ENCODE measurements around the gene CARMIL1. TPM values are rescaled to one million over a fixed set of nuclear protein-coding genes. Genes with fewer than 3 reads are reported as not detected.
A peak's percentile ranks its signal among the peaks of the same experiment; 100 is the strongest.

CARMIL1 gene
- total and polyA plus RNA-seq, 4 experiments from 2014 or later = 0.08 to 3.5 (median 2.4) TPM

DNA sequence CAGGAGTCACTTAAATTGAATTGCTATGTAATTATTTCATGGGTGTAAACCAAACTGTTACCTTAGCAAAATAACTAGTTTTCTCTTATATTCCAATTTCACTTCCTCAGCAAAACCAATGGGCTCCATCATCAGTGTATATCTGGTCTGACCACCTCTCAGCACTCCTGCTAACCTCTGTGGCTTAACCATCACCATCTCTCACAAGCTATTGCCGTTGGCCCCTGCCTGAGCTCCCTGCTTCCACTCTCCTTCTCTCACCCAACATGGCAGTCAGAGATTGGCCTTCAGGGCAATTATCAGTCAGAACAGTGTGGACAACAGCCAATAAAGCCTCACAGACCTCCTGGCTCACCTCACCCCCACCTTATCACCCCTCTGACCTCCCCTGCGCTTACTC lies 124.0 kb downstream of the CARMIL1 start:
- no peak overlapping the region for H3K27ac ChIP-seq (ENCODE audit: low read depth, low read length)
- H3K4me1 ChIP-seq (ENCODE audit: insufficient read depth, low read length) = peaks cover 35% of the 10 kb centered on the region
- H3K36me3 Mint-ChIP-seq = peaks cover 0 to 2% of the 10 kb centered on the region in 2 donors
- ChIA-PET POLR2A (ENCODE audit: partially characterized antibody) (interaction anchor here (3.7 kb wide), 1 partner anchor 35 kb away, joined by 51 read pairs; no protein-coding TSS in a partner anchor), CTCF (ENCODE audit: partially characterized antibody) (interaction anchor here (1.2 kb wide), 1 partner anchor 34 kb away, joined by 3 read pairs; no protein-coding TSS in a partner anchor)
- no peaks in the 10 kb centered on the region for H3K9me3 ChIP-seq (ENCODE audit: control insufficient read depth in 1 of 2, low read length in 2 of 2)
- H3K4me3 Mint-ChIP-seq = no peak overlapping the region
- H3K27ac Mint-ChIP-seq = peak overlapping the region in 1 of 7 donors; percentile 57
- no peaks in the 10 kb centered on the region for H3K9me3 Mint-ChIP-seq
- intact Hi-C loops (cut with micrococcal nuclease) = loop anchor here (5.0 kb wide), 1 partner anchor 34 kb away; no protein-coding TSS in a partner anchor
- no peak overlapping the region for H3K4me3 ChIP-seq (ENCODE audit: low read length in 2 of 2)
- no peaks in the 10 kb centered on the region for H3K27me3 ChIP-seq (ENCODE audit: insufficient read depth, low read length)
- H3K27me3 Mint-ChIP-seq = no peaks in the 10 kb centered on the region
- no peaks in the 10 kb centered on the region for H3K36me3 ChIP-seq (ENCODE audit: insufficient read depth, low read length)
- DNase-seq = no peak
- H3K4me1 Mint-ChIP-seq = peaks cover 0 to 20% (median 13%) of the 10 kb centered on the region in 4 donors

DNA sequence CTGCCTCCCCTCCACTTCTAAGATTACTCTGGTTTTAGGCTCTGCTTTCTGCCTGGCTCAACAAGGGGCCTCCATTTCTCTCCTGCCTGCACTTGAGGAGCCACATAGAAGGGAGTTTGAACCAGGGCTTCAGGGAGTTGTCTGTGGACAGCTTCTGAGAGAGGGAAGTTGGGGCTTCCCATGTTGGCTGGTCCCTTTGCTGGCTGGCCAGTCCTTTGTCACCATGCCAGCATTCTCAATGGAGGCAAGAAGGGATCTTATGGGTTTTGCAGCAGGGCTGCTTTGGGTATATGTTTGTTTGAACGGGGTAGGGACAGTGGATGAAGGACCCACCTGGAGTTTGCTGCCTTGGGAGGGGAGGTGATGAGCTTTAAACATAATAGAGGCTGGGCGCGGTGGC lies 124.9 kb downstream of the CARMIL1 start:
- Mint-ChIP-seq H3K4me1 (peaks cover 0 to 20% (median 13%) of the 10 kb centered on the region in 4 donors), H3K27ac (no peak overlapping the region), H3K27me3 (no peaks in the 10 kb centered on the region), H3K4me3 (peak overlapping the region in 1 of 8 donors; percentile 8), H3K9me3 (no peaks in the 10 kb centered on the region), H3K36me3 (peaks cover 0 to 2% of the 10 kb centered on the region in 2 donors)
- H3K9me3 ChIP-seq (ENCODE audit: control insufficient read depth in 1 of 2, low read length in 2 of 2) = no peaks in the 10 kb centered on the region
- intact Hi-C loops (cut with micrococcal nuclease) = loop anchor here (2.0 to 5.0 kb wide), 2 partner anchors 33 to 125 kb away; partner anchors contain the start of gene CARMIL1
- no peaks in the 10 kb centered on the region for H3K27me3 ChIP-seq (ENCODE audit: insufficient read depth, low read length)
- no peak overlapping the region for H3K4me3 ChIP-seq (ENCODE audit: low read length in 2 of 2)
- peak overlapping the region; percentile 45 for H3K27ac ChIP-seq (ENCODE audit: low read depth, low read length)
- POLR2A ChIA-PET (ENCODE audit: partially characterized antibody) = interaction anchor here (1.2 to 3.7 kb wide), 3 partner anchors 36 to 125 kb away, joined by 9 to 51 read pairs (median 11); partner anchors contain the start of gene CARMIL1
- no peaks in the 10 kb centered on the region for H3K36me3 ChIP-seq (ENCODE audit: insufficient read depth, low read length)
- peaks cover 35% of the 10 kb centered on the region for H3K4me1 ChIP-seq (ENCODE audit: insufficient read depth, low read length)
- DNase-seq = no peak
- CTCF ChIA-PET (ENCODE audit: partially characterized antibody) = interaction anchor here (1.2 to 2.4 kb wide), 3 partner anchors 35 to 86 kb away, joined by 3 to 16 read pairs (median 4); no protein-coding TSS in a partner anchor

DNA sequence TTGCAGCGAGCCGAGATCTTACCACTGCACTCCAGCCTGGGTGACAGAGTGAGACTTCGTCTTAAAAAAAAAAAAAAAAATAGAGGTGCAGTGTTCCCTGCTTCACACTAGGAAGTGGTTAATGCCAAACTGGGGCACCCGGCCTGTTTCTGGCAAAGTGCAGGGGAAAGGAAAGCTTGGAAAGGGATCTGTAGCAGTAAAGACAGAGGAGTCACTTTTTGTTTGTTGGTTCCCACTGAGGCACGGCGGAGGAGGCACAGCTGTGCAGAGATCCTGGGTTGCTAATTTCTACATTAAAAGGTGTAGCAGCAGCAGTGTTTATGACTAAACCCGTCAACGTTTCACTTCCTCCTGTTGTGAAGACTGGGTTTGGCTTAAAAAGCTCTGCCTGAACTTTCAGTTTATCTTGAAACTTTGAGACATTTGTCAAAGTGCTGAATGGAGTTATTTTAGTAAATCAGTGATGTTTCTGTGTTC lies 125.6 kb downstream of the CARMIL1 start:
- Histone ChIP-seq H3K4me1 (ENCODE audit: insufficient read depth, low read length) (peaks cover 35% of the 10 kb centered on the region), H3K27me3 (ENCODE audit: insufficient read depth, low read length) (no peaks in the 10 kb centered on the region), H3K27ac (ENCODE audit: low read depth, low read length) (peak overlapping the region; percentile 45), H3K9me3 (ENCODE audit: control insufficient read depth in 1 of 2, low read length in 2 of 2) (no peaks in the 10 kb centered on the region), H3K36me3 (ENCODE audit: insufficient read depth, low read length) (no peaks in the 10 kb centered on the region), H3K4me3 (ENCODE audit: low read length in 2 of 2) (peak overlapping the region; percentile 9 to 36)
- peak in 4 of 5 donors; percentile 37 to 58 (median 37) for DNase-seq
- H3K9me3 Mint-ChIP-seq = no peaks in the 10 kb centered on the region
- ChIA-PET POLR2A (ENCODE audit: partially characterized antibody) (interaction anchor here (0.9 to 3.7 kb wide), 8 partner anchors 10 to 125 kb away, joined by 3 to 51 read pairs (median 6); partner anchors contain the start of gene CARMIL1), CTCF (ENCODE audit: partially characterized antibody) (interaction anchor here (1.3 to 2.4 kb wide), 7 partner anchors 33 to 139 kb away, joined by 3 to 16 read pairs (median 4); partner anchors contain the start of gene CARMIL1)
- H3K4me1 Mint-ChIP-seq = peaks cover 0 to 26% (median 13%) of the 10 kb centered on the region in 4 donors
- H3K27me3 Mint-ChIP-seq = no peaks in the 10 kb centered on the region
- peaks cover 0 to 2% of the 10 kb centered on the region in 2 donors for H3K36me3 Mint-ChIP-seq
- H3K27ac Mint-ChIP-seq = no peak overlapping the region
- no peak overlapping the region for H3K4me3 Mint-ChIP-seq
- intact Hi-C loops (cut with micrococcal nuclease) = loop anchor here (2.0 to 5.0 kb wide), 3 partner anchors 33 to 126 kb away; partner anchors contain the start of gene CARMIL1

DNA sequence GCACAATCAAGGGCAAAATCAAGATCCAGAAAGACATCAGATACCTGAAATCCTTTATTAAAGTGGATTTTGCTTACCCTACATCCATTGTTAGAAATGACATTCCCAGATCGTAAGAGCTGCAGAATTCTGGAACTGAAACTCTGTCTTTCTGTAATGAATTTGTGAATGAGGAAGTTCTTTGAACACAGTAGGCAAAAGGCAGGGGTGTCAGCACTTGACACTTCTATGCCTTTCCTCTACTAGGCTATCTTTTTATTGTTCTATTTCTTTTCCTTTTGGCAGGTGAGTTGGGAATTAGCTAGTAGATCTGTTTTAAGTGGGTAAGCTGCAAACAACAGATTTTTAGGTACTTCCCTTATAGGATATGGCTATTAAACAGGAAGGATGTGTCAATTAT lies 126.3 kb downstream of the CARMIL1 start:
- Histone ChIP-seq H3K4me1 (ENCODE audit: insufficient read depth, low read length) (peaks cover 37% of the 10 kb centered on the region), H3K9me3 (ENCODE audit: control insufficient read depth in 1 of 2, low read length in 2 of 2) (no peaks in the 10 kb centered on the region), H3K27me3 (ENCODE audit: insufficient read depth, low read length) (no peaks in the 10 kb centered on the region), H3K4me3 (ENCODE audit: low read length in 2 of 2) (peak overlapping the region in 1 of 2 donors; percentile 17), H3K27ac (ENCODE audit: low read depth, low read length) (peak overlapping the region; percentile 45), H3K36me3 (ENCODE audit: insufficient read depth, low read length) (no peaks in the 10 kb centered on the region)
- H3K9me3 Mint-ChIP-seq = no peaks in the 10 kb centered on the region
- H3K4me1 Mint-ChIP-seq = peaks cover 5 to 33% (median 18%) of the 10 kb centered on the region in 4 donors
- no peak overlapping the region for H3K27ac Mint-ChIP-seq
- DNase-seq = peak in 1 of 5 donors; percentile 12
- ChIA-PET POLR2A (ENCODE audit: partially characterized antibody) (interaction anchor here (0.9 to 3.7 kb wide), 8 partner anchors 9 to 126 kb away, joined by 3 to 51 read pairs (median 6); partner anchors contain the start of gene CARMIL1), CTCF (ENCODE audit: partially characterized antibody) (interaction anchor here (1.3 to 2.4 kb wide), 8 partner anchors 14 to 139 kb away, joined by 3 to 16 read pairs (median 4); partner anchors contain the start of gene CARMIL1)
- intact Hi-C loops (cut with micrococcal nuclease) = loop anchor here (2.0 to 5.0 kb wide), 2 partner anchors 38 to 127 kb away; partner anchors contain the start of gene CARMIL1
- no peak overlapping the region for H3K4me3 Mint-ChIP-seq
- H3K36me3 Mint-ChIP-seq = peaks cover 0 to 2% of the 10 kb centered on the region in 2 donors
- H3K27me3 Mint-ChIP-seq = no peaks in the 10 kb centered on the region

DNA sequence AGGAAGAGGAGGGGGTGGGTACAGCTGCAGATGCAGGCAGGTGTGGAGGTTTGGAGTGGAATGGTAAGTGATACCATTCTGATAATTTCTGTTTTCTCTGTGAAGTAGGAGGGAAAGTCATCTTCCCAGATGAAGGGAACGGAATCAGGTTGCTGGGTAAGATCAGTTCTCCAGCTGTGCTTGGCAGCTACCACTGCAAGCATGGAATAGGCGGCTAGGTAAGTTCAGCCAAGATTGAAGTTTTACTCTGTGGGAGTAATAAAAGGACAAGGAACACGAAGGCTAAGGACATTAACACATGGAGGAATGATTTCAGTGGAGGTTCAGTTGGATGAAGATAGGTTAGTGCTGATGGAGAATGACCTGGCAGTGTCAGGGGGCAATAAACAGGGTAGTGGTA lies 128.3 kb downstream of the CARMIL1 start:
- no peaks in the 10 kb centered on the region for H3K27me3 Mint-ChIP-seq
- H3K27me3 ChIP-seq (ENCODE audit: insufficient read depth, low read length) = no peaks in the 10 kb centered on the region
- peaks cover 6 to 41% (median 23%) of the 10 kb centered on the region in 4 donors for H3K4me1 Mint-ChIP-seq
- POLR2A ChIA-PET (ENCODE audit: partially characterized antibody) = no interaction called here
- no peak overlapping the region for H3K4me3 ChIP-seq (ENCODE audit: low read length in 2 of 2)
- H3K27ac ChIP-seq (ENCODE audit: low read depth, low read length) = no peak overlapping the region
- intact Hi-C loops (cut with micrococcal nuclease) = loop anchor here (5.0 kb wide), 1 partner anchor 40 kb away; no protein-coding TSS in a partner anchor
- H3K4me1 ChIP-seq (ENCODE audit: insufficient read depth, low read length) = peaks cover 39% of the 10 kb centered on the region
- CTCF ChIA-PET (ENCODE audit: partially characterized antibody) = no interaction called here
- H3K36me3 Mint-ChIP-seq = peaks cover 0 to 2% of the 10 kb centered on the region in 2 donors
- no peak overlapping the region for H3K27ac Mint-ChIP-seq
- no peaks in the 10 kb centered on the region for H3K9me3 ChIP-seq (ENCODE audit: control insufficient read depth in 1 of 2, low read length in 2 of 2)
- H3K36me3 ChIP-seq (ENCODE audit: insufficient read depth, low read length) = no peaks in the 10 kb centered on the region
- no peak for DNase-seq
- H3K4me3 Mint-ChIP-seq = no peak overlapping the region
- no peaks in the 10 kb centered on the region for H3K9me3 Mint-ChIP-seq

DNA sequence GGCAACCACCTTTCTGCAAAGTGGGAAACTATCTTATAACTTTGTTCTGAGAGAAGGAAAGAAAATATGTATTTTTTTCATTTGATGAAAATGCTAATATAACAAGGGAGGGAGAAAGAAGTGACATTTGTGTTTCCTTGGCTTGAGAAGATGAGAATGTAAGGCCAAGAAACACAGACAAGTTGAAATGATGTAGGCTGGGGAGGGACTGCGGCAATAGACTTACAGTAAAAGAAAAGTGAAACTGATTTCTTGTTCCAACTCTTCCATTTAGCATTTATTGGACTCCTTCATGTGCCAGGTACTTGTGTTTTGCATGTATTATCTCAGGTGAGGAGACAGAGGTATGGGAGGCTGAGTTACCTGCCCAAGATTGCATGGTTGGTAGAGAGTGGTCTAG lies 130.9 kb downstream of the CARMIL1 start:
- H3K9me3 Mint-ChIP-seq = no peaks in the 10 kb centered on the region
- peak overlapping the region; percentile 29 to 38 for H3K4me3 ChIP-seq (ENCODE audit: low read length in 2 of 2)
- intact Hi-C loops (cut with micrococcal nuclease) = no loop called here
- peak overlapping the region; percentile 49 for H3K27ac ChIP-seq (ENCODE audit: low read depth, low read length)
- no peaks in the 10 kb centered on the region for H3K36me3 ChIP-seq (ENCODE audit: insufficient read depth, low read length)
- CTCF ChIA-PET (ENCODE audit: partially characterized antibody) = no interaction called here
- peak in 2 of 5 donors; percentile 17 to 41 for DNase-seq
- no peaks in the 10 kb centered on the region for H3K36me3 Mint-ChIP-seq
- no peaks in the 10 kb centered on the region for H3K27me3 ChIP-seq (ENCODE audit: insufficient read depth, low read length)
- H3K27me3 Mint-ChIP-seq = no peaks in the 10 kb centered on the region
- POLR2A ChIA-PET (ENCODE audit: partially characterized antibody) = no interaction called here
- H3K4me1 Mint-ChIP-seq = peaks cover 9 to 51% (median 21%) of the 10 kb centered on the region in 4 donors
- no peaks in the 10 kb centered on the region for H3K9me3 ChIP-seq (ENCODE audit: control insufficient read depth in 1 of 2, low read length in 2 of 2)
- H3K27ac Mint-ChIP-seq = peak overlapping the region in 6 of 7 donors; percentile 76 to 92 (median 86)
- H3K4me1 ChIP-seq (ENCODE audit: insufficient read depth, low read length) = peaks cover 33% of the 10 kb centered on the region
- peak overlapping the region; percentile 71 to 90 (median 81) for H3K4me3 Mint-ChIP-seq

DNA sequence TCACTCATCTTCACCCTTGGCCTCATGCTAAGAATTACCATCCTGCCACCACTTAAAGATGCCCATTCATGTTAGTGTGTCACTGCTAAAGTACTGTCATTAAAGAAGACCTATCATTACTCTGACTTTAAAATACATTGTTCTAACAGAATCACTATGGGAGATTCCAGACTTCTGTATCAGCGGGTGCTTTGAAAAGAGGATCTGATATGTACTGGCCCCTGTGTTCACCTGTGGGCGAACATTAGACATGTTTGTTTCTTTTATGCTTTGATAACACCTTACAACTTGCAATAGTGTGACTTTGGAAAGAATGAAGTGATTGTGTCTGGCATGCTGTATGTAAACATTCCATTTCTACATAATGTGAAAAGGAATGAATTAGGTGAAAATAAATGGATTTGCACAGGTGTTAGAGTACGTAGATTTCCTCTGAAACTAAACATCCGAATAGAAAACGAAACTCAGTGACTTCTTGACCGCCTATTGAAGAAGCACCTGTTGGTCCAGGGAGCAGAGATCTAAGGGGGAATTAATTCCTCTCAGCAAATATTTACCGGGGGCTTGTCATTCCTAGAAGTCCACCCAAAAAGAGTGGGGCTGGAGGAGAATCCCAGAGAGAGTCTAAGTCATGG lies 132.3 kb downstream of the CARMIL1 start:
- CTCF ChIA-PET (ENCODE audit: partially characterized antibody) = no interaction called here
- no peak overlapping the region for H3K4me3 ChIP-seq (ENCODE audit: low read length in 2 of 2)
- H3K36me3 ChIP-seq (ENCODE audit: insufficient read depth, low read length) = no peaks in the 10 kb centered on the region
- DNase-seq = no peak
- Mint-ChIP-seq H3K27ac (peak overlapping the region in 3 of 7 donors; percentile 13 to 72 (median 16)), H3K4me1 (peaks cover 9 to 65% (median 21%) of the 10 kb centered on the region in 4 donors), H3K27me3 (no peaks in the 10 kb centered on the region), H3K36me3 (no peaks in the 10 kb centered on the region), H3K9me3 (no peaks in the 10 kb centered on the region), H3K4me3 (peak overlapping the region in 3 of 8 donors; percentile 61 to 90 (median 62))
- H3K27me3 ChIP-seq (ENCODE audit: insufficient read depth, low read length) = no peaks in the 10 kb centered on the region
- no peaks in the 10 kb centered on the region for H3K9me3 ChIP-seq (ENCODE audit: control insufficient read depth in 1 of 2, low read length in 2 of 2)
- peaks cover 20% of the 10 kb centered on the region for H3K4me1 ChIP-seq (ENCODE audit: insufficient read depth, low read length)
- POLR2A ChIA-PET (ENCODE audit: partially characterized antibody) = no interaction called here
- no peak overlapping the region for H3K27ac ChIP-seq (ENCODE audit: low read depth, low read length)
- intact Hi-C loops (cut with micrococcal nuclease) = no loop called here
